Neural cell (in vitro differentiated cells): ENCODE data around the gene CEACAM19. TPM values are rescaled to one million over a fixed set of nuclear protein-coding genes. Genes with fewer than 3 reads are reported as not detected.

ENCODE experiments used
- H2AFZ ChIP-seq: fragments of 200-600, 300-800 bp; sonication (generic), shearing (Covaris generic); 2 replicates; pipeline ENCODE4 v1.6.0; 2014; ENCODE audit warnings: low read depth, mild to moderate bottlenecking, antibody characterized with exemption, low read length, moderate library complexity
- H3F3A ChIP-seq: fragments of 200-600 bp; shearing (Covaris generic); 2 replicates; pipeline ENCODE4 v1.6.1; 2016; ENCODE audit warnings: mild to moderate bottlenecking, moderate library complexity, mixed read lengths, antibody characterized with exemption, low read length; ENCODE audit not compliant: insufficient read depth, poor library complexity, severe bottlenecking
- H3K27ac ChIP-seq: fragments of 200-600, 300-800 bp; sonication (generic), shearing (Covaris generic); 2 replicates; pipeline ENCODE4 v1.5.1; 2014; ENCODE audit warnings: mild to moderate bottlenecking, low read length, moderate library complexity
- H3K27me3 ChIP-seq: fragments of 300-800, 200-600 bp; sonication (generic), shearing (Covaris generic); 2 replicates; pipeline ENCODE4 v1.6.0; 2014; ENCODE audit warnings: mild to moderate bottlenecking, low read depth, low read length, moderate library complexity; ENCODE audit not compliant: insufficient read depth
- H3K36me3 ChIP-seq: fragments of 300-800, 200-600 bp; sonication (generic), shearing (Covaris generic); 2 replicates; pipeline ENCODE4 v1.5.1; 2014; ENCODE audit warnings: mild to moderate bottlenecking, antibody characterized with exemption, low read length, moderate library complexity; ENCODE audit not compliant: insufficient read depth
- H3K4me2 ChIP-seq: fragments of 300-800, 200-600 bp; sonication (generic), shearing (Covaris generic); 2 replicates; pipeline ENCODE4 v1.6.0; 2014; ENCODE audit warnings: mild to moderate bottlenecking, low read length
- H3K4me3 ChIP-seq: fragments of 300-800, 200-600 bp; sonication (generic), shearing (Covaris generic); 2 replicates; pipeline ENCODE4 v1.5.1; 2014; ENCODE audit warnings: mild to moderate bottlenecking, low read length, moderate library complexity
- H3K79me2 ChIP-seq: fragments of 200-600 bp; shearing (Covaris generic); replicated peaks from 2 replicates; pipeline ENCODE4 v1.6.0; 2014; ENCODE audit warnings: mild to moderate bottlenecking, low read length, moderate library complexity; ENCODE audit not compliant: insufficient read depth
- H3K9ac ChIP-seq: fragments of 300-800, 200-600 bp; sonication (generic), shearing (Covaris generic); 2 replicates; pipeline ENCODE4 v1.6.1; 2016; ENCODE audit warnings: mild to moderate bottlenecking, low read length, mixed read lengths
- H3K9me2 ChIP-seq: fragments of 200-600 bp; shearing (Covaris generic); 2 replicates; pipeline ENCODE4 v1.6.1; 2016; ENCODE audit warnings: mild to moderate bottlenecking, low read length, mixed read lengths; ENCODE audit not compliant: insufficient read depth
- H3K9me3 ChIP-seq: fragments of 200-600, 300-800 bp; sonication (generic), shearing (Covaris generic); 2 replicates; pipeline ENCODE4 v1.6.1; 2016; ENCODE audit warnings: mild to moderate bottlenecking, mixed run types, low read length, moderate library complexity, mixed read lengths
- H4K20me1 ChIP-seq: fragments of 200-600 bp; shearing (Covaris generic); 2 replicates; pipeline ENCODE4 v1.6.1; 2016; ENCODE audit warnings: mild to moderate bottlenecking, mixed run types; ENCODE audit not compliant: insufficient read depth
- EP300 ChIP-seq: fragments of 450-650 bp; conservative IDR thresholded peaks from 2 replicates; pipeline ENCODE4 v1.6.1; 2014; ENCODE audit warnings: antibody characterized with exemption, mild to moderate bottlenecking, moderate library complexity; ENCODE audit not compliant: poor library complexity, severe bottlenecking
- EZH2 ChIP-seq: fragments of 200-600, 300-800 bp; shearing (Covaris generic), sonication (generic); IDR thresholded peaks from 2 replicates; pipeline ENCODE4 v1.6.1; 2014; ENCODE audit warnings: antibody characterized with exemption, low read length, borderline replicate concordance, mild to moderate bottlenecking; ENCODE audit not compliant: insufficient read depth, poor library complexity, severe bottlenecking
- MXI1 ChIP-seq: fragments of 450-650 bp; conservative IDR thresholded peaks from 2 replicates; pipeline ENCODE4 v1.6.1; 2014; ENCODE audit warnings: antibody characterized with exemption, mild to moderate bottlenecking; ENCODE audit not compliant: poor library complexity, severe bottlenecking
- POLR2AphosphoS5 ChIP-seq: IDR thresholded peaks from 2 replicates; pipeline ENCODE4 v1.6.1; 2012
- RAD21 ChIP-seq: fragments of 450-650 bp; conservative IDR thresholded peaks from 2 replicates; pipeline ENCODE4 v1.6.1; 2014; ENCODE audit warnings: antibody characterized with exemption, mild to moderate bottlenecking, moderate library complexity
- SMC3 ChIP-seq: fragments of 450-650 bp; conservative IDR thresholded peaks from 2 replicates; pipeline ENCODE4 v1.6.1; 2014; ENCODE audit warnings: antibody characterized with exemption, mild to moderate bottlenecking, moderate library complexity; ENCODE audit not compliant: poor library complexity
- TAF1 ChIP-seq: IDR thresholded peaks from 2 replicates; pipeline ENCODE4 v1.6.1; 2012; ENCODE audit warnings: low read depth
- polyA plus RNA-seq: library from polyadenylated mRNA; depleted of rRNA; stranded (reverse); fragments of >200 nt; gene quantifications from 2 replicates; pipeline ENCODE4 v1.2.3, GENCODE V29; 2014
- TF ChIP-seq, protein P1 (sequence below): IDR thresholded peaks from 2 replicates; pipeline ENCODE4 v1.6.1; 2012; ENCODE audit warnings: borderline replicate concordance
- TF ChIP-seq, protein P2 (sequence below): fragments of 450-650 bp; IDR thresholded peaks from 2 replicates; pipeline ENCODE4 v1.5.1; 2014; ENCODE audit warnings: antibody characterized with exemption, mild to moderate bottlenecking, moderate library complexity; ENCODE audit not compliant: poor library complexity, severe bottlenecking

CEACAM19 gene
- polyA plus RNA-seq, 1 donor from 2014 or later, result 1.9 TPM

GRCh38 chr19:44660081-44660480, 11.2 kb upstream of the CEACAM19 start:
- Histone ChIP-seq H3K79me2 (no peaks in the 10 kb centered on the region), H4K20me1 (no peaks in the 10 kb centered on the region), H3K36me3 (peaks cover 5% of the 10 kb centered on the region)

DNA sequence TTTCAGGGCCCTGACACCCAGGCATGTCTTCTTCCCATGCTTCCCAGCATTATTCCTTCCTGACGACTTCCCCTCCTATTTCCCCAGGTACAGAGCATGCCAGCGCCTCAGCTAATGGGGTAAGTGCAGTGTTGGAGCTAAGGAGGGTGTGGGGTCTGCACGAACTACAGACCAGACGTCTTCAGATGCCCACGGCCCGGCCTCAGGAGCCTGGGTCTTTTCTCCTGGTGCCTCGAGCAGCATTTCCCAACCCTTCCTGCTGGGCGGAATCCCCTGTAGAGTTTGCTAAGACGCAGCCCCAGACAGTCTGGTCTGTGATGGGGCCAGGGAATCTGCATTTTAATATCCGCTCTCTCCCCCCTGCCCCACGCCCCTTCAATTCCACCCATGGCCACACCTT, 10.1 kb upstream of the CEACAM19 start:
- Histone ChIP-seq H3K27ac (no peak overlapping the region), H3K36me3 (peaks cover 5% of the 10 kb centered on the region), H2AFZ (no peak overlapping the region), H3F3A (no peaks in the 10 kb centered on the region), H3K27me3 (no peaks in the 10 kb centered on the region), H3K79me2 (no peaks in the 10 kb centered on the region), H3K4me2 (no peak overlapping the region), H3K9ac (no peak overlapping the region), H3K9me2 (no peaks in the 10 kb centered on the region), H4K20me1 (no peaks in the 10 kb centered on the region), H3K9me3 (no peaks in the 10 kb centered on the region), H3K4me3 (no peak overlapping the region)
- TF ChIP-seq RAD21 (no peak), POLR2AphosphoS5 (no peak), EP300 (no peak), SMC3 (no peak), EZH2 (no peak), MXI1 (no peak), TAF1 (no peak)
- TF ChIP-seq, protein P1, sequence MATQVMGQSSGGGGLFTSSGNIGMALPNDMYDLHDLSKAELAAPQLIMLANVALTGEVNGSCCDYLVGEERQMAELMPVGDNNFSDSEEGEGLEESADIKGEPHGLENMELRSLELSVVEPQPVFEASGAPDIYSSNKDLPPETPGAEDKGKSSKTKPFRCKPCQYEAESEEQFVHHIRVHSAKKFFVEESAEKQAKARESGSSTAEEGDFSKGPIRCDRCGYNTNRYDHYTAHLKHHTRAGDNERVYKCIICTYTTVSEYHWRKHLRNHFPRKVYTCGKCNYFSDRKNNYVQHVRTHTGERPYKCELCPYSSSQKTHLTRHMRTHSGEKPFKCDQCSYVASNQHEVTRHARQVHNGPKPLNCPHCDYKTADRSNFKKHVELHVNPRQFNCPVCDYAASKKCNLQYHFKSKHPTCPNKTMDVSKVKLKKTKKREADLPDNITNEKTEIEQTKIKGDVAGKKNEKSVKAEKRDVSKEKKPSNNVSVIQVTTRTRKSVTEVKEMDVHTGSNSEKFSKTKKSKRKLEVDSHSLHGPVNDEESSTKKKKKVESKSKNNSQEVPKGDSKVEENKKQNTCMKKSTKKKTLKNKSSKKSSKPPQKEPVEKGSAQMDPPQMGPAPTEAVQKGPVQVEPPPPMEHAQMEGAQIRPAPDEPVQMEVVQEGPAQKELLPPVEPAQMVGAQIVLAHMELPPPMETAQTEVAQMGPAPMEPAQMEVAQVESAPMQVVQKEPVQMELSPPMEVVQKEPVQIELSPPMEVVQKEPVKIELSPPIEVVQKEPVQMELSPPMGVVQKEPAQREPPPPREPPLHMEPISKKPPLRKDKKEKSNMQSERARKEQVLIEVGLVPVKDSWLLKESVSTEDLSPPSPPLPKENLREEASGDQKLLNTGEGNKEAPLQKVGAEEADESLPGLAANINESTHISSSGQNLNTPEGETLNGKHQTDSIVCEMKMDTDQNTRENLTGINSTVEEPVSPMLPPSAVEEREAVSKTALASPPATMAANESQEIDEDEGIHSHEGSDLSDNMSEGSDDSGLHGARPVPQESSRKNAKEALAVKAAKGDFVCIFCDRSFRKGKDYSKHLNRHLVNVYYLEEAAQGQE, result no peak
- TF ChIP-seq, protein P2, sequence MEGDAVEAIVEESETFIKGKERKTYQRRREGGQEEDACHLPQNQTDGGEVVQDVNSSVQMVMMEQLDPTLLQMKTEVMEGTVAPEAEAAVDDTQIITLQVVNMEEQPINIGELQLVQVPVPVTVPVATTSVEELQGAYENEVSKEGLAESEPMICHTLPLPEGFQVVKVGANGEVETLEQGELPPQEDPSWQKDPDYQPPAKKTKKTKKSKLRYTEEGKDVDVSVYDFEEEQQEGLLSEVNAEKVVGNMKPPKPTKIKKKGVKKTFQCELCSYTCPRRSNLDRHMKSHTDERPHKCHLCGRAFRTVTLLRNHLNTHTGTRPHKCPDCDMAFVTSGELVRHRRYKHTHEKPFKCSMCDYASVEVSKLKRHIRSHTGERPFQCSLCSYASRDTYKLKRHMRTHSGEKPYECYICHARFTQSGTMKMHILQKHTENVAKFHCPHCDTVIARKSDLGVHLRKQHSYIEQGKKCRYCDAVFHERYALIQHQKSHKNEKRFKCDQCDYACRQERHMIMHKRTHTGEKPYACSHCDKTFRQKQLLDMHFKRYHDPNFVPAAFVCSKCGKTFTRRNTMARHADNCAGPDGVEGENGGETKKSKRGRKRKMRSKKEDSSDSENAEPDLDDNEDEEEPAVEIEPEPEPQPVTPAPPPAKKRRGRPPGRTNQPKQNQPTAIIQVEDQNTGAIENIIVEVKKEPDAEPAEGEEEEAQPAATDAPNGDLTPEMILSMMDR, result no peak

More at GRCh38 chr19:44660081-44660480, 11.2 kb upstream of the CEACAM19 start:
- no peaks in the 10 kb centered on the region for H3K9me3 ChIP-seq
- no peak for TF ChIP-seq EZH2
- TF ChIP-seq POLR2AphosphoS5, result no peak
- TF ChIP-seq RAD21, result no peak
- no peak for TF ChIP-seq MXI1
- TF ChIP-seq SMC3, result no peak
- TF ChIP-seq TAF1, result no peak
- TF ChIP-seq, protein P1, result no peak
- TF ChIP-seq, protein P2, result no peak
- no peak for TF ChIP-seq EP300
- H3K27me3 ChIP-seq, result no peaks in the 10 kb centered on the region
- H3K4me3 ChIP-seq, result no peak overlapping the region
- H3K9me2 ChIP-seq, result no peaks in the 10 kb centered on the region
- H3K9ac ChIP-seq, result no peak overlapping the region
- no peak overlapping the region for H3K4me2 ChIP-seq
- no peaks in the 10 kb centered on the region for H3F3A ChIP-seq
- H2AFZ ChIP-seq, result no peak overlapping the region
- no peak overlapping the region for H3K27ac ChIP-seq
